WTC11 (cell line): ENCODE results near the gene CNN2. TPM values are rescaled to one million over a fixed set of nuclear protein-coding genes. Genes with fewer than 3 reads are reported as not detected.

Experiments
- ATAC-seq: fragments of 200-7000 bp; cut with Tn5 transposase; 2 replicates; pipeline ENCODE4 v1.10.0; 2021; ENCODE audit warnings: mild to moderate bottlenecking, moderate library complexity
- CTCF ChIA-PET: fragments of 300-600 bp; sonication (Branson Sonifier 250); formaldehyde crosslinking; loops from one replicate; lab custom pipeline; 2021; ENCODE audit warnings: antibody characterized with exemption; lab: Charles Lee
- POLR2A ChIA-PET: fragments of 350-600 bp; sonication (Branson Sonifier 250); formaldehyde crosslinking; loops from one replicate; lab custom pipeline; 2021; ENCODE audit warnings: antibody characterized with exemption; lab: Charles Lee
- DNase-seq: peaks from one replicate; pipeline ENCODE4 v3.0.0; 2021; ENCODE audit warnings: low spot score
- H3K27ac Mint-ChIP-seq: 2 replicates; pipeline ENCODE4 v1.8.0; 2021; ENCODE audit warnings: mixed read lengths
- H3K27me3 Mint-ChIP-seq: 2 replicates; pipeline ENCODE4 v1.8.0; 2021; ENCODE audit warnings: low read depth, mild to moderate bottlenecking, moderate library complexity, mixed read lengths
- H3K36me3 Mint-ChIP-seq: 2 replicates; pipeline ENCODE4 v1.8.0; 2021; ENCODE audit warnings: mixed read lengths
- H3K4me1 Mint-ChIP-seq: 2 replicates; pipeline ENCODE4 v1.8.0; 2022; ENCODE audit warnings: mixed read lengths
- H3K4me3 Mint-ChIP-seq: 2 replicates; pipeline ENCODE4 v1.8.0; 2021; ENCODE audit warnings: mild to moderate bottlenecking, moderate library complexity, mixed read lengths
- H3K9me3 Mint-ChIP-seq: 2 replicates; pipeline ENCODE4 v1.8.0; 2021; ENCODE audit warnings: mixed read lengths
- ARID4B ChIP-seq: sonication (generic); formaldehyde crosslinking; IDR thresholded peaks from 2 replicates; pipeline ENCODE4 v1.8.0; 2023; ENCODE audit warnings: missing genetic modification reagents, mild to moderate bottlenecking, borderline replicate concordance
- ATF3 ChIP-seq: sonication (generic); formaldehyde crosslinking; conservative IDR thresholded peaks from 2 replicates; pipeline ENCODE4 v1.8.1; 2022; ENCODE audit warnings: mild to moderate bottlenecking, missing genetic modification reagents
- CREM ChIP-seq: sonication (generic); formaldehyde crosslinking; IDR thresholded peaks from 2 replicates; pipeline ENCODE4 v1.8.1; 2022; ENCODE audit warnings: mild to moderate bottlenecking, missing genetic modification reagents, moderate library complexity
- E2F4 ChIP-seq: sonication (generic); formaldehyde crosslinking; IDR thresholded peaks from 2 replicates; pipeline ENCODE4 v1.8.1; 2022; ENCODE audit warnings: low read depth, mild to moderate bottlenecking, moderate library complexity, missing genetic modification reagents, borderline replicate concordance
- ELF4 ChIP-seq: sonication (generic); formaldehyde crosslinking; IDR thresholded peaks from 2 replicates; pipeline ENCODE4 v1.8.1; 2022; ENCODE audit warnings: low read depth, mild to moderate bottlenecking, moderate library complexity, missing genetic modification reagents
- ETV6 ChIP-seq: sonication (generic); formaldehyde crosslinking; IDR thresholded peaks from 2 replicates; pipeline ENCODE4 v1.8.1; 2022; ENCODE audit warnings: mild to moderate bottlenecking, missing genetic modification reagents
- FOXJ3 ChIP-seq: sonication (generic); formaldehyde crosslinking; IDR thresholded peaks from 2 replicates; pipeline ENCODE4 v1.9.0; 2021; ENCODE audit warnings: missing genetic modification reagents, mild to moderate bottlenecking, borderline replicate concordance
- GRHL2 ChIP-seq: fragments of 250-450 bp; sonication (Bioruptor Pico); IDR thresholded peaks from 2 replicates; pipeline ENCODE4 v1.8.0; 2022; ENCODE audit warnings: mild to moderate bottlenecking, moderate library complexity; ENCODE audit not compliant: insufficient replicate concordance, severe bottlenecking
- GTF2I ChIP-seq: fragments of 250-450 bp; sonication (Bioruptor Pico); conservative IDR thresholded peaks from 2 replicates; pipeline ENCODE4 v1.4.0; 2021; ENCODE audit warnings: mild to moderate bottlenecking
- NFATC4 ChIP-seq: fragments of 250-450 bp; sonication (Bioruptor Pico); IDR thresholded peaks from 2 replicates; pipeline ENCODE4 v1.9.0; 2021; ENCODE audit warnings: mild to moderate bottlenecking
- NR2C2 ChIP-seq: sonication (generic); formaldehyde crosslinking; IDR thresholded peaks from 2 replicates; pipeline ENCODE4 v1.8.0; 2022; ENCODE audit warnings: mild to moderate bottlenecking, missing genetic modification reagents
- SMAD4 ChIP-seq: sonication (generic); formaldehyde crosslinking; IDR thresholded peaks from 2 replicates; pipeline ENCODE4 v1.8.0; 2022; ENCODE audit warnings: mild to moderate bottlenecking, missing genetic modification reagents
- SP1 ChIP-seq: sonication (generic); formaldehyde crosslinking; conservative IDR thresholded peaks from 2 replicates; pipeline ENCODE4 v1.8.1; 2022; ENCODE audit warnings: missing genetic modification reagents
- TCF7 ChIP-seq: sonication (generic); formaldehyde crosslinking; IDR thresholded peaks from 2 replicates; pipeline ENCODE4 v1.8.0; 2022; ENCODE audit warnings: mild to moderate bottlenecking, low read depth, missing genetic modification reagents, moderate library complexity
- TEAD1 ChIP-seq: sonication (generic); formaldehyde crosslinking; IDR thresholded peaks from 2 replicates; pipeline ENCODE4 v1.8.0; 2022; ENCODE audit warnings: mild to moderate bottlenecking, missing genetic modification reagents
- ZNF121 ChIP-seq: sonication (generic); formaldehyde crosslinking; IDR thresholded peaks from 2 replicates; pipeline ENCODE4 v1.8.0; 2023; ENCODE audit warnings: missing genetic modification reagents
- ZNF263 ChIP-seq: sonication (generic); formaldehyde crosslinking; IDR thresholded peaks from 2 replicates; pipeline ENCODE4 v1.8.1; 2022; ENCODE audit warnings: low read depth, mild to moderate bottlenecking, moderate library complexity, missing genetic modification reagents
- ZNF317 ChIP-seq: sonication (generic); formaldehyde crosslinking; IDR thresholded peaks from 2 replicates; pipeline ENCODE4 v1.8.1; 2023; ENCODE audit warnings: low read depth, mild to moderate bottlenecking, moderate library complexity, missing genetic modification reagents, borderline replicate concordance
- ZNF512 ChIP-seq: sonication (generic); formaldehyde crosslinking; IDR thresholded peaks from 2 replicates; pipeline ENCODE4 v1.8.1; 2022; ENCODE audit warnings: missing genetic modification reagents, borderline replicate concordance
- ZNF532 ChIP-seq: fragments of 250-450 bp; sonication (Bioruptor Pico); IDR thresholded peaks from 2 replicates; pipeline ENCODE4 v1.9.0; 2021; ENCODE audit warnings: mild to moderate bottlenecking, borderline replicate concordance
- total RNA-seq: library from RNA; stranded (reverse); gene quantifications from 3 replicates; pipeline ENCODE4 v1.2.3, GENCODE V29; 2021

CNN2 gene
- total RNA-seq, 1 experiment from 2014 or later: 390 TPM

- CTCF ChIA-PET: interaction anchor here (2.9 kb wide), 1 partner anchor 10 kb away, joined by 8 read pairs; no protein-coding TSS in a partner anchor
- H3K4me1 Mint-ChIP-seq: no peaks in the 10 kb centered on the region
- POLR2A ChIA-PET: no interaction called here
- peaks cover 29% of the 10 kb centered on the region for H3K9me3 Mint-ChIP-seq
- ATAC-seq (no peak), DNase-seq (no peak)
- no peak overlapping the region for H3K27ac Mint-ChIP-seq
- peaks cover 39% of the 10 kb centered on the region for H3K36me3 Mint-ChIP-seq
- TF ChIP-seq ZNF532 (no peak), ZNF121 (no peak), CREM (CRISPR knock-in tag) (no peak), TCF7 (CRISPR knock-in tag) (no peak), GTF2I (no peak), SP1 (no peak), ZNF512 (CRISPR knock-in tag) (no peak), ATF3 (CRISPR knock-in tag) (no peak), NR2C2 (no peak), ZNF263 (no peak), ZNF317 (CRISPR knock-in tag) (no peak), GRHL2 (CRISPR knock-in tag) (no peak), E2F4 (CRISPR knock-in tag) (no peak), ARID4B (CRISPR knock-in tag) (no peak), ETV6 (CRISPR knock-in tag) (no peak), TEAD1 (CRISPR knock-in tag) (no peak), SMAD4 (no peak), NFATC4 (no peak), FOXJ3 (CRISPR knock-in tag) (no peak), ELF4 (CRISPR knock-in tag) (no peak)
- peaks cover 4% of the 10 kb centered on the region for H3K27me3 Mint-ChIP-seq
- H3K4me3 Mint-ChIP-seq: no peak overlapping the region
These were observed 28.6 kb downstream of the CNN2 start for GRCh38 chr19:1055028-1055425.
